Putamen (tissue), 1 donor: Measurements from ENCODE around the gene CPNE4.
"Not testable (repeated sequence)": the region's sequence is repeated elsewhere in the genome, so short reads cannot be mapped to it uniquely, and the experiment has no call there.

ENCODE experiments used
- DNase-seq: peaks from one replicate; pipeline ENCODE4 v3.0.0-alpha.2; 2016; ENCODE audit warnings: low spot score

The CPNE4 gene

DNA sequence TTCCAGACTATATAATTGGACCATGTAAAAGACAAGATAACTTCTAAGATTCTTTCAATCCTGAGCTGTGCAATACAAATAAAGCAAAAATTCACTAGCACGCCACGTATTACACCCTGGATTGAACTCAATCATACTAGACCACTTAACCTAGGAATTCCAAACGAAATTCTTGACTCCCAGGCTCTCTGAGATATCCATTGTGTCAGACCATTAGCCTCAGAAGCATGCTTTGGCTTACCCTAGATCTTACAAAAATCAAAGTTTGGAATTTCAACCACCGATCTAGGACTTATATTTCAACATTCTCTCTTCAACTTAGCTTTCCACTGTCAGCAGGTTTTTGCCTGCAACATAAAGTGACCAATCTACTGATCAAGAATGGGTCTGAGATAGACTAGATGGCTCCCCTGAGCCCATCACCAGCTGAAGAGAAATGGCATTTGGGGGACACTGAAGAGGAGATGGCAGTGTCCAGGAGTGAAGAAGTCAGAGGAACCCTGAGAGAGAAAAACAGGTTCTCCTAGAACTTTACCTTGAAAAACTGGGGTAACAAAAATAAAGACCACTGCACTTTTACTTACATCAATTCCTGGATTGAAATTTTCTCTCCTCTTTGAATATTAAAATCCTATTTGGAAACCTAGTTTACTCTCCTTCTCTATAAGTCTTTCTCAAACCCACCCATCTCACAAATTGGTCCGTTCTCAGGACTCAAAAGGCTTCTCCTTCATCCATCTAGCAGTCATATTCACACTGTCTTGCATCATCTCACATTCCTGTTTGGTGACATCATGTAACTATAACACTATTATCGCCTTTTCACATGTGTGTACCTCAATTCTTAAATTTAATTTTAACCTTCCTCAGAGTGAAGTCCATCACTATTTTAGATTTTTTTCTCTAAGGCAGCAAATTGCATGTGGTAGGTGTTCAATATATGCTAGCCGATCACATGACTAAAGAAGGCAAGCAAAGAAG, 18.5 kb downstream of the CPNE4 start:
- no peak for DNase-seq

DNA sequence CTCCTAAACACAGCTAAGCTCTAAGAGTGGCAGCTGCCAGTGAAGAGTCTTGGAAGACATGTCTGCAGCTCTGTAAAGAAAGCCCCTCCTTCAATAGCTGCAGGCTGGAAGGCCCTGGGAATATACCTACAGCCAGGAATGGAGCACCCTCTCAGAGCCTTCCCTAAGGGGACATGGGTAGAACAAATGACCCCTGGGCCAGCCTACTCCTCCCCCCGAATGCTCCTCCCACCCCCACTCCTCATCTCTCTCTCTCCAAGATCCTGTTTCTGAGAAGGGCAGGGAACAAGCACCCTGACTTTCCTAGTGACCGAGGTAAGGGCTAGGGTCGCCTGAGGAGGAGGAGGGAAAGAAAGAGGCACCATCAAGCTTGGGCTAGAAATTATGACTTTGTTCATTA, 20.7 kb downstream of the CPNE4 start:
- DNase-seq = no peak

DNA sequence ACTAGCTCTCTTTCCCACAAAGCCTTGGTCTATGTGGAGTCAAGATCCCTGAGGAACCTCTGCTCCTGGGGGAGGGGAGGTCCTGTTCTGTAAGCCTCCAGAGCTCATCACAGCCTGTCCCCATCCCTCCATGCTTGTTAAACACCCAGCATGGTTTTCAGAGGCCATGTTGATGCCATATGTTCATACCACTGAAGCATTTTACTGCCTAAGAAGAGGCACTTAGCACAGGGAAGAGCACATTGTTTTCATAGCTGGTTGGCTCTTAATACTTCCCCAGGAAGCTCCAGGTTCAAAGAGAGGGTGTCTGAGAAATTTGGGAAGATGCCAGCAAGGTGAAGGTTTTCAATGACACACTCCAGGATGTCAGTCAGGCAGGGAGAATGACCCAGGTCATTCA, 25.6 kb downstream of the CPNE4 start:
- DNase-seq = no peak

DNA sequence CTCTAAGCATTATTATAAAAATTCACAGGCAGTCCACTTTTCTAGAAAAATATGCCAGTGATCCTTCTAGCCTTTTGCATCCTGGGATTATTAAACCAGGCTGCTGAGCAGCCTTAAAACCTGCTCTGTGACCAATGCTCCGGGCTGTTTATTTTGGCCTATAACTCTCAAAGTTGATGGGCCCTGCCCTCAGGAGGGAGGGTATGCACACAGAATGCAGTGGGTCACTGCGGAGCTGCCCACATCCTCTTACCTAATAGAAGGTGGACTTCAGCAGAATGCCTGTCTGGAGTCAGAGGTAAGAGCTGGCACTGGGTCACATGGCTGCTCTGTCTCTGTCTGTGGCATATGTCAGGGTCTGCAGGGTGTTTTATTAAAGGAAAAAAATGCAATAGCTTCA, 26.0 kb downstream of the CPNE4 start:
- no peak for DNase-seq

DNA sequence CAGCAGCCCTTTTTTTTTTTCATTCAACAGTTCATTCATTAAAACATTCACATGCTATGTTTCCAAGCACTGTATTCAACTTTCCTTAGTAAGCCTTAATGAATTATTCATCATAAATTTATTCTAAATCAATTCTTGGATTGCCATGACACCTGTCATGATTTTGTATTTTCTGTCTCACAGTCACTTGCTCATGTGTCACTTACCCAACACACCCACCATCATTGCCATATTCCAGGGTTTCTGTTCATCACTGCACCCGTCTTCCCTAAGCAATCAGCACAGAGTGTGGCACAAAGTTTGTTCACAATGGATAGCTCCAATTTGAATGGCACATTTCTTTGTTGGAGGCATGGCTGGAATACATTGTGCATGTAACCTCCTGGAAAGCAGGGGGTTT, 27.2 kb downstream of the CPNE4 start:
- DNase-seq = peak; percentile 19

DNA sequence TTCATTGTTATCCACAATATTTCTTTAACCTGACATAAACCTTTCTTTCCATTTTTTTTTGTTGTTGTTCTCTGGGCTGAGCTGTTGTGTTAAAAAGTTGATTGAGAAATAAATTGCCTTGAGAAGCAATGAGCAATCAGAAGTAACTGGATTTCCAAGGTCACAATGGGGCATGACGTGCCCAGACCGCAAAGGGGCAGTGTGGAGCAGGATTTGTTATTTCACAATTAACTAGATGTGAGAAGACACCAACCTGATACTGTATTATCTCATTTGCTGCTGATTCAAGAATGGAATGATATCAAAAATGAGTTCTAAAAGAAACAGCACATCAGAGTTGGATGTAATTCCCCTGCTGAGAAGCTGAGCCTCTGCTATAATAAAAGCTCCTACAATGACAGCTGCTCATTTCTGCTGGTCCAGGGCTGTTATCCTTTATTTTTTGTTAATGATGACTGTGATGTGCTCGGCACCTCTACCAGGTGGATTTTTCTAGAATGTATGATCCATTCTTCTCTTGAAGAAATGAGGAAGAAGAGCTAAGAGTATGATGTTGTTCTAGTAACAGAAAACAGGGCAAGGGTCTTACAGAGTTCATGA, 28.1 kb downstream of the CPNE4 start:
- no peak for DNase-seq

DNA sequence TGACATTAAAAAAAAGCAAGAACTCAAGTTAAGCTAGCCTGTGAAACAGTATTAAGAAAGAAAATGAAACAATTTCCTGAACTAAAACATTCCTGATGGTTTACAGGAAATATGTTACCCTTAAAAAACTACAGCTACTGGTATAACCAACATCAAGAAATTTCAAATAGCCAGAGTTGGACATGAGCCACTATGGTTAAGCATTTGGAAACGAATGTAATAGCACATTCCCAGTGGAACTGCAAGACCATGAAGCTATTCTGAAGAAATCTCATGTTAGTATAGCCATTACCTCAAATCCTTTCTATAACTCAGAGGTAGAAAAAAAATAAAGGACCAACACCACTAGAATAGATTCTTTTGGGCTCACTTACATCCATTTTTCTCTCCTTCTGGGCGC, 30.2 kb downstream of the CPNE4 start:
- DNase-seq = no peak

DNA sequence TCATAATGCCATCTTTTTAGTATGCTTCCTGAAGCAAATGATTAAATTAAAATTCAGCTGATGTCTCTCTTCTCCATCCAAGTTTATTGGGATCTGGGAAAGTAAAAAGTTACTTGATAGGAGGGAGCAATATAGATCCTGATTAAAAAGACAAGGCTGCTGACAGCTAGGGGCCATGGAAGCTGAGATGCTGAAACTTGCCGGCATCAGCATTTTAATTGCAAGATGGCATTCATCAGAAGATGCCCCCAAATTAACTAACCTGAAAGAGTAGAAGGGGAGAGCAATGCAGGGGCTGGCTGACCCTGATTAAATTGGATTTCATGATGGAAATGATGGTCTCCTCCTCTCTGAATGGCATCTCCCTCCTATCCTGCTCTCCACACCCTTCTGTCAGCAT, 31.1 kb downstream of the CPNE4 start:
- no peak for DNase-seq

DNA sequence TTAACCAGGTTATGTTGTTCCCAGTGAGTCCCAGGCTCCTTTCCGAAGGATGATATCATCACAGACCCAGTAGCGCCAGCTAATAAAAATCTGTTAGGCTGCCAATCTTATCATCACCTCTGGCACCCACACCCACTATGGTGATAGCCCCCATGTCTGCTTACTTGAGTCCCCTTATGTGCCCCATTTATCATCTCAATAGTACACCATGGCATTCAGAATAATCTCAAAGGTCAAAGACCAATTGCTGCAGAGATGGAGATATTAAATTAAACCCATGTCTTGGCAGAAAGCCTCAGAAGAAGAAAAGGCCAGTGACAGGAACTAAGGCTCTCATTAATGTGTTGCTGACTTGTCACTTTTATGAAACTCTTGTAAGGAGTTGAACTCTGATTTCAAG, 32.8 kb downstream of the CPNE4 start:
- no peak for DNase-seq

DNA sequence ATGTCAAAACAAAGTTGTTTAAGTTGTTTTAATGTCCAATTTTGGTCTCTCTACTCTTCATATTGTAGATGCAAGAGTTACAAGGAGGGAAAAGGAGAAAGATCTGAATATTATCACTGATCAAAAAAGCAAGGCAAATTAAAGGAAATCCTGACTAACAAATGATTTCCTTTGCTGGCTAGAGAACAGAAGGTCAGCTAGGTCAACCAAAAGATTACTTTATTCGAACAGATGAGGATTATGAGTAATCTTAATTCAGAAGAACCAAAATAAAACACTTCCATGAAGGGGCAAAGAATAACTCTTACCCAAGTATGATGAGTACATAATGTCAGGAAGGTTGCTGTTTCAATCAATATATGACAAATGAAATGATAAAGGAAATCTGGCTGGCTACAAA, 33.8 kb downstream of the CPNE4 start:
- no peak for DNase-seq

DNA sequence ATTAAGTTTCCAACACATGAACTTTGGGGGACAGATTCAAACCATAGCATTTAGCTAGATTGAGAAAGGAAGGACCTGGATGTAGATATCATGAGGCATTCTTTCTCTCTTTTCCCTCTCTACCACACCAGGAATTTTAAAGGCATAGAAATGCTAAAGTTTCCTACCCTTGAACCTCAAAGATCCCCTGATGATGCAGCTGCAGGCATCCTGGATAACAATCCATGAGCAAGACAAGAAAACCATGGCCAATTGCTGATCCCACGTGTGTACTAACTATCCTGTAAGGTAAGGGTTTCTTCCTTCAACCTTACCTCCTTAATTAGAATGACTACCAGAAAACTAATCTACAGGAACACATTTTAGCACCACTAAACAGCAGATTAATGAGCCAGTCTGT, 36.8 kb downstream of the CPNE4 start:
- DNase-seq = no peak

DNA sequence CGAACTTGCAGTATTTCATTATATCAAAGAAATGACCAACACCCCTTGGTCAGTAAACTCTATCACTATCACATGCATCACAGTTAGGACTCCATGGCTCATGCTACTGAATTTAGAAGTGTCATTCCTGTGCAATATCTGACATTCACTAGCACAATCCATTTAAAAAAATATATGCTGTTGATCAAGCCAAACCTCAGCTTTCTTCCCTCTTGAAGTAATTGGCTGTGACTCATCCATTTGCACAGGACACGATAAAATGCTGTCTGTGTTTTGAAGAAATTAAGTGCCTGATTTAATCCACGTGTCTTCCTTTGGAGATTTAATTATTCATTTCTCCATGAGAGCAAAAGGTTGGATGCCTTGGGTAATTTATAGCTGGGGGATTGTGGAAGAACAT, 38.9 kb downstream of the CPNE4 start:
- no peak for DNase-seq

DNA sequence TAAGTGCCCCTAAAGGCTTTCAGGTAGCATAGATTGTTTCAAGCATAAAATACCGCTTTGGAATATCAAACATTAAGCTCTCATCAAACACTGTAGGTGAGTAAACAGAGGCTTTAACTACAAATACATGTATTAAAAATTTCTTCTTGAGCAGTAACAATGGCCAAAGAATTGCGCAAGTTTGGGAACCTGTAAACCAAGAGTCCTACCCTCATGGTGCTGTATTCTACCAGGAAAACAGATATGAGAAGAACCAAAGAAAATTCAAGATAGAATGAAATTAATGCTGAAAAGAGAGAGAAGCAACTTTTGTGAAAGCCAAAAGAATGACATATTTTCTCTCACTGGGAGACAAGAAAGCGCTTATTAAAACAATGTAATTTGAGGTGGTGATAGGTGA, 45.5 kb downstream of the CPNE4 start:
- no peak for DNase-seq

DNA sequence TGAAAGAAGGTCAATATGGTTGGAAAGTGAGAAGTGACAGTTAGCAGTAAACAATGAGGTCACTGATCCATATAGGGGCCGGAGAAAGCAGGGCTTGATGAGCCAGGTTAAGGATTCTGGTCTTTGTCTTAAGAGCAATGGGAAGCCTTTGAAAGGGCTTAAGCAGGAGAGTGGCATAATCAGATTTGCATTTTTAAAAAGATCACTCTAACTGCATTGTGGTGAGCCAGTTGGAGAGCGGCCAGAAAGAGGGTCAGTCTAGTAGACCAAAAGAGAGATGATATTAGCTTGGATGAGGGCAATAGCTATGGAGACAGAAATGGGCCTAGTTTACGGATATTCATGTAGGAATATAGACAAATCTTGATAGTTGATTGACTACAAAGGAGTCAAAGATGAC, 46.6 kb downstream of the CPNE4 start:
- no peak for DNase-seq

DNA sequence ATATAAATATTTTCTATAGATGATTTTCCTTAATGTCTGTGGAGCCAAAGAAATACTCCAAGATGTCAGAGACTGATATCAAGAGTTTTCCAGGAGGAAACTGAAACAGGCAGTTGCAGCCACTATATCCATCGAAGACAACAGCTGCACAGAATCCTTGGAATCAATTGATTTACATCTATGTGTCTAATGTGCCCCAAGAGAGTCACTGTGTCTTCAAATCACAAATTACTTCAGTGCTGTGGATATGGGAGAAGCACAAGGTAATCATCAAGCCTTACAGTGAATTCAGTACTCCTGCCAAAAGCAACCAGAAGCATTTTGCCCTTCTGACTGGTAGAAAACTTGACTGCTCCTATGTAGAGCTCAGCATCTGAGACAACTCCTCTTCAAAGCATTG, 51.1 kb downstream of the CPNE4 start:
- DNase-seq = no peak

DNA sequence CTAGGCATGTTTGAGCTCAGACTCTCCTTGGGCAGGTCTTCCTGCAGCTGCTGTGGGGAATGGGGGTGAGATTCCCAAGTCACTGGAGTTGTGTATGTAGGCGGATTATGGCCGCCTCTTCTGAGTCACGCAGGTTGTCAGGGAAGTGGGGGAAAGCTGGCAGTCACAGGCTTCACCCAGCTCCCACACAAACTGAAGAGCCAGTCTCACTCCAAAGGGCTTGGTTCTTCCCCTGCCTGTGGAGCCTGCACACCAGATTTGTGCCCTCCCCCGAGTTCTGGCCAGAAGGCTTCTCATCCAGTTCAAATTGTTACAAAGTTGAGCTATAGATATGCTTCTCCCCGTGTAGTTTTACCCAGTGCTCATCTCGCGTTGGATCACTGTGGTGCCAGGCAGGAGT, 53.5 kb downstream of the CPNE4 start:
- no peak for DNase-seq

DNA sequence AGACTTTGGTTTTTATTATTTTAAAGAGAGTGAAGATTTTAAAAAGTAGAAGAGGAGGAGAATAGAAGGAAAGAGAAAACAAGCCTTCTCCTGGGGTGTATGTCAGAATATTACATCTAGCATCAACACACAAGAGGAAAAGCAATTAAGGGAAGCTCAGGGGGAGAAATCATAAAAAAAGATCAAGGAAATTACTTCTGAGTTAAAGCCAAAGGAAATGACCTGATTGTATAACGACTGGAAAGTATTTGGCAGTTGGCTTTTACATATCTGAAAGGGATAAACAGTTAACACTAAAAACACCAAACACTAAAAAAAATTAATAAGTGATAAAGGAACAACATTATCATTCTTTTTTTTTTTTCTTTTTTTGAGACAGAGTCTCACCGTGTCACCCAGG, 58.4 kb downstream of the CPNE4 start:
- DNase-seq = no peak

DNA sequence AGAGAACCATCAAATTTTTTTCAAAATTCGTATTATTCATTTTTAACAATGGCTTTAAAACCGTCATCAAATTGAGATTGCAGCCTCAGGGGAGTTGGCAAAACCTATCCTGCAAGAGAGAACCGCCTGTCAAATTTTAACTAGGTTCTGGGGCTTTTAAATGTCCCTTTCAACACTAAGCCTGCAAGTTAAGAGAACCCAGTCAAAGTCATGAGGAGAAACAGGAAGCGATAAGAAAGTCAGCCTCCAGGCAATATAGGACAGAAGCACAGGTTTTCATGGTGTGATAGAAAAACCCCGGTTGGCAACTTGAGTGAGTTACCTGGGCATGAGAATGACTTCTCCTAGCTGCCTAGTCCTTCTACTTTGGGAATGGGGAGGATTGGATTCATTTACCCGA, 59.8 kb downstream of the CPNE4 start:
- no peak for DNase-seq

DNA sequence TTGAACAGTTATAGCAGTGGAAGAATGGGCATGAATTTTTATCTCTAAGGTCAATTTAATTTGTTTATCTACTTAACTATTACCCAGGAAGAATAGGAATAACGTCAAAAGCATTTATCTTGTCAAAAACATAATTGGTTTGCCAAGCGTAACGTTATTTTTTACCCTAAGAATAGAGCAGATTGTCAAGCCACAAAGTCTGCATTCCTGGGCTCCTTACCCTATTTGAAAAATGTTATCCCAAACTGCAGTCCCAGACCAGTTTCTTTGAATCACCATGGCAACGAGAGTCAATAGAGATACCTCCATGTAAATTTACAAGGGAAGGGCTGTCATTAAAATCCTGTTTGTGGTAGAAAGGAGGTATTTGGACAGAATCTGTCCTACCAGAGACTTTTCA, 61.1 kb downstream of the CPNE4 start:
- no peak for DNase-seq

DNA sequence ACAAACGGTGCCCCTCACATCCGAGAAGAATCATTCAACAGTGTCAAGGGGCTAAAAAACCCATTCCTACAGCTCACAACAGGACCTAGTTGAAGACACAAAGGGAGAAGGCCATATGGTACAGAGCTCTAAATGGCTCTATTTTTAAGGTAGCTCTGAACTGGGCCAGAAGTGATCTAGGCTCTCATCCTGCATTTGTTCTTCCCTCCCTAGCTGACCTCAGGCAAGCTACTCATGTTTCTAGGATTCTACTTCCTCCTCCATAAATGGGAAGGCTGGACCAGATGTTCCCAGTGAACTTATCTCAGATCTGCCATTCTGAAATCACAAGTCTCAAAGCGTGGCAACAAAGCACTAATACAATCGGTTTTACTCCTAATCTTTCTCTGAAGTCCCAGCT, 62.3 kb downstream of the CPNE4 start:
- DNase-seq = no peak

DNA sequence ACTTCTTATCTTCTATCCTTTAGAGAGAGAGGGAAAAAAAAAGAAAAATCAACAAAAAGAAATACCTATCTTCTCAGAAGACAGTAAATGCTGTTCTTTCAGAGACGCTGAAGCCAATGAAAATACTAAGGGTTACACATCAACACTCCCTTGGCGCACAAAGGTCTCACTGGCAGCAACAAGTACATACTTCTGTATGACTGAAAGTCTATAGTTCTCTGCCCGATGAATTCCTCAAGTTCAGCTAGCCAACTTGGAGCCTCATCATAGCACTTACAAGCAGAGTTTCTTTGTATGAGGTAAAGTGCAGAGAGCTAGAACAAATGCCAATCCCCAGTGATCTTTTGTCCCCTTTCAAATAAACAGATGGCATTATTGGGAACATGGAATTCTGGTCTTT, 62.7 kb downstream of the CPNE4 start:
- DNase-seq = no peak

DNA sequence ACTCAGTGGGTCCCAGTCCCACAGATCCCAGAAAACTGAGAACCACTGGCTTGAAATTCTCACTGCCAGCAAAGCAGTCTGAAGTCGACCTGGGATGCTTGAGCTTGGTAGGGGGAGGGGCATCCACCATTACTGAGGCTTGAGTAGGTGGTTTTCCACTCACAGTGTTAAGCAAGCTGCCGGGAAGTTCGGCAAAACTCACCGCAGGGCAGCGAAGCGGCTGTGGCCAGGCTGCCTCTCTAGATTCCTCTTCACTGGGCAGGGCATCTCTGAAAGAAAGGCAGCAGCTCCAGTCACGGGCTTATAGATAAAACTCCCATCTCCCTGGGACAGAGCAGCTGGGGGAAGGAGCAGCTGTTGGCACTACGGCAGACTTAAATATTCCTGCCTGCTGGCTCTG, 71.4 kb downstream of the CPNE4 start:
- DNase-seq = not testable (repeated sequence)

DNA sequence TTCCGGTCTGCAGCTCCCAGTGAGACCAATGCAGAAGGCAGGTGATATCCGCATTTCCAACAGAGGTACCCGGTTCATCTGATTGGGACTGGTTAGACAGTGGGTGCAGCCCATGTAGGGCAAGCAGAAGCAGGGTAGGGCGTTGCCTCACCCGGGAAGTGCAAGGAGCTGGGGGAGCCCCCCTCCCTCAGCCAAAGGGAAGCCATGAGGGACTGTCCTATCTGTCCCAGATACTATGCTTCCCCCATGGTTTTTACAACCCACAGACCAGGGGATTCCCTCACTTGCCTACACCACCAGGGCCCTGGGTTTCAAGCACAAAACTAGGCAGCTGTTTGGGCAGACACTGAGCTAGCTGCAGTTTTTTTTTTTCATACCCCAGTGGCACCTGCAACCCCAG, 71.8 kb downstream of the CPNE4 start:
- DNase-seq = no peak

DNA sequence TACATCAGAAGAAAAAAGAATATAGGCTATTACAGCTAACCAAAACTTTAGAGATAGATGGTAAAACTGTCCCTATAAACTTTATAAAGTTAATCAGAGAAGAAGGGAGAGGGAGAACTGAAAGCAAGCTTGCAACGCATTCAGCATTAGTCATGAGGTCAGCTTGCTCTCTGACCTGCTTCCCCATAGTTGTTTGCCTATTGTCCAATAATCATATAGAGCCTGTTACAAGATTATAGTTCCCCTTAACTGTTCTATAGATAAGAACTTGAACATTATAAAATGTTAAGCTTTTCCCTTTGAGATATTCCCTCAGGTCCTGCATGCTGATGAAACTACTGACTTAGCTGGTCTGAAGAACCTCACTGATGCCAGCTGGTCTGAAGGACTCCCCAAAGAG, 74.5 kb downstream of the CPNE4 start:
- DNase-seq = no peak
